Activated naive CD8-positive, alpha-beta T cell (primary cell): ENCODE data around the gene MYCT1.

Experiments used
- H3K27ac Mint-ChIP-seq: one replicate; pipeline ENCODE4 v1.8.0; 2021; ENCODE audit warnings: mixed read lengths
- H3K27me3 Mint-ChIP-seq: one replicate; pipeline ENCODE4 v1.8.0; 2021; ENCODE audit warnings: mixed read lengths
- H3K36me3 Mint-ChIP-seq: one replicate; pipeline ENCODE4 v1.8.0; 2021; ENCODE audit warnings: mixed read lengths
- H3K4me1 Mint-ChIP-seq: one replicate; pipeline ENCODE4 v1.8.0; 2021; ENCODE audit warnings: low read depth, mixed read lengths
- H3K4me3 Mint-ChIP-seq: one replicate; pipeline ENCODE4 v1.8.0; 2021; ENCODE audit warnings: mild to moderate bottlenecking, mixed read lengths
- H3K9me3 Mint-ChIP-seq: one replicate; pipeline ENCODE4 v1.8.0; 2021; ENCODE audit warnings: low read depth, mixed read lengths

MYCT1 gene

DNA sequence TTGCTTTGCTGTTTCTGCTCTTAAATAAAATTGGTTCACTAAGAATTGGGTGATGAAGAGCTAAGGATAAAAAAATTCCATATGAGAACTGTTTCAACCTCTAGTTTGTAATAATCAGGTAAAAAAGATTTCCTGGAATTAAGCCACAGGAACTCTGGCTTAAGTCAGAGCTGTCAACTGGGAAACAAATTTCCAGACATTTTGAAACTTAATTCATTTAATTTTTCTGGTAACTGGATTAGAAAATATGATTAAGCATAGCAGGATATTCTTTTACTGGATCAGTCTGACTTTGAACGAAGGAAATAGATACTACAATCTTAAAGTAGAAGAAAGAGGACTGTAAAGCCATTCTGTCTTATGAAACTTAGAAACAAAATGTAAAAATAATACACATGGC is 51.6 kb downstream of the MYCT1 start:
- no peak overlapping the region for H3K4me3 Mint-ChIP-seq
- H3K9me3 Mint-ChIP-seq: no peaks in the 10 kb centered on the region
- H3K27me3 Mint-ChIP-seq: peaks cover 1% of the 10 kb centered on the region
- H3K4me1 Mint-ChIP-seq: no peaks in the 10 kb centered on the region
- H3K36me3 Mint-ChIP-seq: no peaks in the 10 kb centered on the region
- H3K27ac Mint-ChIP-seq: no peak overlapping the region

DNA sequence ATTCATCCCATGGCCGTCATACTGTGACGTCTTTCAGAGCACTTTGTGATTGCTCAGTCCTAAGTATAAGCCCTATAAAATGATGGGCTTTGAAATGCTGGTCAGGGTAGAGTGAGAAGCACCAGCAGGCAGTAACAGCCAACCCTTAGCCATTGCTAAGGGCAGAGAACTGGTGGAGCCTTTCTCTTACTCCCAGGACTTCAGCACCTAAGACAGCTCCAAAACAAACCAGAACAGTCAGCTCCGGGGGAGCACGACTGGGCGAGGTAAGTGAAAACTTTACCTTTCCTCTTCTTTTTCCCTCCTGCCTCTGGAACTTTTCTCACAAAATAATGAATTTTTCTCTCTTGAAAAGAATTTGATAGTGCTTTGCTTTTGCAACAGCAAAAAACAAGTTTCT is 53.0 kb downstream of the MYCT1 start, which contains the start of gene VIP:
TSS of gene VIP (plus strand) at position 104 of the 400 bp plus-strand sequence. CDS start 1,381 bp downstream, outside the sequence.
- no peak within 1 kb of the TSS for H3K4me3 Mint-ChIP-seq
- no peaks in the 10 kb centered on the region for H3K4me1 Mint-ChIP-seq
- H3K27me3 Mint-ChIP-seq: peaks cover 2% of the 10 kb centered on the region
- H3K9me3 Mint-ChIP-seq: no peaks in the 10 kb centered on the region
- no peak within 1 kb of the TSS for H3K27ac Mint-ChIP-seq
- H3K36me3 Mint-ChIP-seq: no peaks in the 10 kb centered on the region

DNA sequence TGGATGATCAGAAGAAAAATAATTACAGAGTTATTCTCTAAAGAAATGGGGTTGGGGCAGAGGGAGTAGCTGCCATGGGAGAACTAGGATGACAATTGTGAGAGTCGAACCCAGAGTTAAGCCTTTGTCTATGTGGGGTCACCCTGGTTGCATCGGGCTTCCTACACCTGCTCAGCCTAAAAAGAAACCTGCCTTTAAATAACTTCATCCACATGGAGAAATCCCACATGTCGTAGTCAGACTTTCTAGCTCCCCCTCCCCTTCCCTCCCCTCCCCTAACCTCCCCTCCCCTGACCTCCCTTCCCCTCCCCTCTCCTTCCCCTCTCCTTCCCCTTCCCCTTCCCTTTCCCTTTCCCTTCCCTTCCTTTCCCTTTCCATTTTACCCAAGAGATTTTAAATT is 67.6 kb downstream of the MYCT1 start:
- no peaks in the 10 kb centered on the region for H3K9me3 Mint-ChIP-seq
- no peak overlapping the region for H3K27ac Mint-ChIP-seq
- H3K36me3 Mint-ChIP-seq: no peaks in the 10 kb centered on the region
- H3K4me1 Mint-ChIP-seq: no peaks in the 10 kb centered on the region
- H3K4me3 Mint-ChIP-seq: no peak overlapping the region
- no peaks in the 10 kb centered on the region for H3K27me3 Mint-ChIP-seq

DNA sequence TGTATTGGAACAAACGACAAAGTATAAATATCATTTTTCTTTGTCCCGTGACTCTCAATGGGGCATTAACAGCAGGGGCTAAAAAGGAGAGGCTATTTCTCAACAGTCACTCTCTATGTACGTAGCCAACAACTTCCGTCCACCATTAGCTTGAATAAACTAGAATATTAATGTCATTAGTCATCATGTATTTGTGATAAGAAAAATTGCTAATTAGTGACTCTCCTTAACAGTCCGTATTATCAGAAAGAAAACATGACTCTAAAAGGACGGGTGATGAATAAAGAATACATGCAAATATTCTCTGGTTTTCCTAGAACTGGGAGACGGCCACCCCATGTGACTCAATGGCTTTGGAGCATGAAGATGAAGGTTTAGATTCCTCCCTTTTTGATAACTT is 71.5 kb downstream of the MYCT1 start:
- Mint-ChIP-seq H3K9me3 (no peaks in the 10 kb centered on the region), H3K4me1 (no peaks in the 10 kb centered on the region), H3K27me3 (peaks cover 3% of the 10 kb centered on the region)

DNA sequence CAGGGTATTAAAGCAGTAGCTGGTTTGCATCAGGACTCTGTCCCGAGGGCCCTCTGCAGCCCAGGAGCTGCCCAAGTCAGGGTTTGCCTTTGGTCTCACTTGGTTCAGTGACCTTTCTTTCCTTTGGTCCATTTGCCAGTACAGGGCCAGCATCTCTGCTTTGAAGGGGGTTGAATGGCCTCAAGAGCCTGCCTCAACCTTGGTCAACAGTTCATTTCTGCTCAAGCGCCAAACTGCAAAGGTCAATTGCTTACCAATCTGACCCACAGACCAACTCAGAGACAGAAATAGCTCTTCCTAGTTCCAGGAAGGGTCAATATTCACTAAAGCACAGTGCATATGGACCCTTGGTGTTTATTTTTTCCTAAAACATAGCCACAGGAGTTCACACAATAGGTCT is 72.3 kb downstream of the MYCT1 start:
- H3K9me3 Mint-ChIP-seq: no peaks in the 10 kb centered on the region
- no peaks in the 10 kb centered on the region for H3K4me1 Mint-ChIP-seq
- no peak overlapping the region for H3K27ac Mint-ChIP-seq
- peaks cover 3% of the 10 kb centered on the region for H3K27me3 Mint-ChIP-seq
- no peaks in the 10 kb centered on the region for H3K36me3 Mint-ChIP-seq
- H3K4me3 Mint-ChIP-seq: no peak overlapping the region

More for the DNA sequence above, 71.5 kb downstream of the MYCT1 start:
- H3K4me3 Mint-ChIP-seq: no peak overlapping the region
- no peaks in the 10 kb centered on the region for H3K36me3 Mint-ChIP-seq
- H3K27ac Mint-ChIP-seq: no peak overlapping the region

DNA sequence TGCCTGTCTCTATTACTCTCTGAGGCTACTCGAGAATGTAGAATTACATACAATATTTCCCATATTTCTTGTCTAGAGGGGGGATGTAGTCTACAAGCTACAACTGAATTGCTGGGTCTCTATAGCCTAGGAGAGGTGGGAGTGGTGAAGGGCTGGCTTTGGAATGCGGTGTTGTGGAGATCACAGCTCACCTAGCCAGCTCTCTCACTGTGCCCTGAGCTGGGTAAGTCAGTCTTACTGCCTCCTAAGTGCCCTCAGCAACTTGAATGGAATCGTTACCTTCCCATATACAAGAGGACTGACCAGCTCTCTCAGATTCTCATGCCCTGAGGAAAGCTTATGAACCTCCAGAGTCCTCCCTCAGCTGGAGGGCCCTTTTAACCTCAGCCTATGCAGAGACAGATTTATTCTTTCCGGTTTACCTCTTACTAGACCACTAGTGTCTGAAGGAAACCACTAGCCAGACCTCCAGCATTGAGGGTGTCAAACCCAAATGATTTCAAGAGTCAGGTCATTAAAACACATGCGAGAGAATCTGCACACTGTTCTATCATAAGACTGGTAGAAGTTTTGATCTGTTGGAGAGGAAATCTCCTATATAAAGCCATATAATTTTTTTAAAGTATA is 73.5 kb downstream of the MYCT1 start:
- Mint-ChIP-seq H3K4me3 (no peak overlapping the region), H3K27ac (no peak overlapping the region), H3K27me3 (peaks cover 3% of the 10 kb centered on the region), H3K36me3 (no peaks in the 10 kb centered on the region), H3K9me3 (no peaks in the 10 kb centered on the region), H3K4me1 (no peaks in the 10 kb centered on the region)
